HG03558 (cell line): ENCODE measurements around the gene IFIT2.
"Not testable (repeated sequence)": the region's sequence is repeated elsewhere in the genome, so short reads cannot be mapped to it uniquely, and the experiment has no call there.

ENCODE experiments used
- ATAC-seq: cut with Tn5 transposase; IDR thresholded peaks from one replicate; pipeline ENCODE4 v1.9.1; 2021; ENCODE audit warnings: moderate number of reproducible peaks; ENCODE audit not compliant: unreplicated experiment; ENCODE audit errors: extremely low read depth

Gene IFIT2

DNA sequence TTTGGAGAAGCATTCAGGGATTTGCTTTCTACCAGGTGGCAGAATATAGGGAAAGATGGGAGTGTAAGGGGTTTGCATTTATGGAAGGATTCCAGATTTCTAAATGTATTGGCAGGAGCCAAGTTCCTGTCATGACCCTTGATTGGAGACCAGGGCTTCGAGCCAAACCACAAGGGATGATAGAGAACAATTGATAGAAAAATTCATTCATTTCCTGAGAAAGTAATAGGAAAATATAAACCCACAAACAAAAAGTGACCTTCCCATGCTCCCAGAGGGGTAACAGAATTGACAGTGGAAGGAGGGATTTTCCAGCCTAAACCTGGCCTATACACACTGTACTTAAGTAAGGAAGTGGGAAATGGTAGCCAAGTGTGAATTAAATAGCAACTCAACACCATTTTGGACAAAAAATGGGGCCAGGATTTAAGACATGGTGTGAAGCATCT, 22.4 kb upstream of the IFIT2 start:
- no peak for ATAC-seq

DNA sequence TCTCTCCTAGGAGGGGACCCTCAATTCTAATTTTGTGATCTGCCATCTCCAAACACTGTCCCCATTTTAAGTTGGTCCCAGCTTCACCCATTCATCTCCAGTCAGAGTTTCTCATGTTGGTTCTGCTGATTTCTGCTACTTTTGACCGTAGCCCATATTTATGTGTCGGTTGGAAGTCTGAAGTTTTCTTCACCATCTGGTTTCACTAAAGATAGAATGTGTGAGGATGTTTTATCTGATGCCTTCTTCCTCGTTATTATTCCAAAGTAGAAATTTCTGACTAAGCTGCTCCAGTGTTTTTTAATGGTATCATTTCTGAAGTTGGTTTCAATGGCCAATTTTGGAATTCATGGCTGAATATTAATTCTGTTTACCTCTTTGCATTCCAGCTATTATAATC, 21.3 kb upstream of the IFIT2 start:
- ATAC-seq, result no peak

DNA sequence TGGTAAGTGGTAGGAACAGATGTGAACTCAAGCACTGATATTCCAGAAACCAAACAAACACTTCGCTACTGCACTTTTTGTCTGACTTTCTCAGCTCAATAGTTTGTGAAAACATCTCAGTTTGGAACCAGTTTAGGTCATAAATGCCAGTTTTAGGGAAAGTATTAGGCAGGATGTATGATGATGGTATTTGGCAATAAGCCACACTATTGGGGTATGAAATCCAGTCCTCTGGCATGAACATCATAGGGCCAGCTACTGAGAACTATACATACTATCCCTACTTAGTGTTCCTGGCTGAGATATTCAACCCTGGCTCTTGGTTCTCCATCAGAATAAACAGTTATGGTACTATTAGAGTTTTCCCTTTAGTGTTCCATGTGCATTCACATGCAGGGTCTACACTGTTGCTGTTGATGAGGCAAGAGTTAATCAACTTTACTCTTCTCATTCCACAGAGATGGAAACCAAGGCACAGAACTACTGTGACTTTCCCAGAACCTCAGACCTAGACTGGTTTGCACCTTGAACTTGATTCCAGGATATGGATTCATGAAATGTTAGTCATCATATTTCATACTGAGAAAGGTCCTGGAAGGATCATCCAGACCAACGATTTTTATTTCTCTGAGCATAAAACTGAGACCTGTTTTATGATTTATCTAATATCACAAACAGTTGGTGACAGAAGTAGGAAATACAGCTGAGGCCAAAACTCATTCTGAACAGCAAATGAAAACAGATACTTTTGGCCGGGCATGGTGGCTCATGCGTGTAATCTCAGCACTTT, 20.0 kb upstream of the IFIT2 start:
- ATAC-seq, result no peak

DNA sequence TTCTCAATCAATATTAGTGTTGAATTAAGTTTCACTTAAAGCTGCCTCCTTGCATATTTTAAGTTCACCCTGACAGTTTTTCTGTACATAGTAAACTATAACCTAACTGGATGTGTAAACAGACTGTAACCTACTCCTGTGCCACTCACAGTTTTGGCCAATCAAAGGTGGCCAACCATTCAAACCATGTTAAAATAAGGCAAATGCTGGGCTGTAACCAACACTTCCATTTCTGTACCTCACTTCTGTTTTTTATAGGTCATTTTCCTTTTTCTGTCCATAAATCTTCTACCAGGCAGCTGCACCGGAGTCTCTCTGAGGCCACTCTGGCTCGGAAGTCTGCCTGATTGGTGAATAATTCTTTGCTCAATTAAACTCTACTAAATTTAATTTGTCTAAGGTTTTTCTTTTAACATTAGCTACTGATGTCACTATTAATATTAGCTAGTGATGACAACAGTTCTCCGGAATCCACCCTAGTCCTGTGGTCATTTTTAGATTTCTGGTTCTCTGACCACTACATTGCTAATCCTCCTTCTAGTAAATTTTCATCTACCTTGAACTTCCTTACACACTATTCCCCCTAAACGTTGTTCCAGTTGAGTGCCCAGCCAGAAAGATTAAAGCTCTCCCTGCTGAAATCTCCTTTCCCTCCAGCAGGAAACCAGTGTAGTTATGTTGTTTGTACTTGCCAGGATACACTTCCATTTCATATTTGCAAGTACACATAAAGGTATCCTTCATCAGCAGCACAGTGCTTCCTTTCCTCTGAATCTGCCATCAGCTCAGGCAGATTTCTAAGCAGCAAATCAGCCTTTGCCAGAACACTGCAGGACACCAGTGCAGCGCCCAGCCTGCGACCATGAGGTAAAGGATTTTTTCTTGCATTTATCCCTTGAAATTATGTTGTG, 18.6 kb upstream of the IFIT2 start:
- ATAC-seq, result no peak

DNA sequence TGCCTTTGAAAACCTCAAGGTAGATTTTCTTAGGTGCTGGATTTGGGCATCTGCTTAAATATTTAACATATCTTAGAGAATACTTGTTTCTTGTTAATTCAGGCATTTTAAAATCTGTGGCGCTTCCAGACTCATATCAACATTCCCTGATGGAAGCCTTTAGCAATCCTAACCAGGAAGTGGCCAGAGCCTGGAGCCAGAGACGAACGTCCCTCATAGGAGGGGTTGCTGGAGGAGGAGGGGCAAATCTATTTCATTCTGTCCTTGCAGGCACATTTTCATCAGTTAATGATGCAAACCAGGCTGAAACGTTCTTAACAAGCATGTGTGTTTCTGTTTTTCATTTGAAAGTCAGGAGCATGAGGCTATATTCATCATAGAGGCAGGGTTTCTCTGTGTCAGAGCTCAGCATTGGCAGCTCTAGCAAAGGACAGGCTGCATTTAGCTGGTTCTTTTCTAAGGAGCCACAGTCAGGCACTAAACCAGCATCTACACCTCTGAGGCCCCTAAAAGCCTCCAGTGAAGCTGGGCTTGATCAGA, 17.8 kb upstream of the IFIT2 start:
- ATAC-seq, result no peak

DNA sequence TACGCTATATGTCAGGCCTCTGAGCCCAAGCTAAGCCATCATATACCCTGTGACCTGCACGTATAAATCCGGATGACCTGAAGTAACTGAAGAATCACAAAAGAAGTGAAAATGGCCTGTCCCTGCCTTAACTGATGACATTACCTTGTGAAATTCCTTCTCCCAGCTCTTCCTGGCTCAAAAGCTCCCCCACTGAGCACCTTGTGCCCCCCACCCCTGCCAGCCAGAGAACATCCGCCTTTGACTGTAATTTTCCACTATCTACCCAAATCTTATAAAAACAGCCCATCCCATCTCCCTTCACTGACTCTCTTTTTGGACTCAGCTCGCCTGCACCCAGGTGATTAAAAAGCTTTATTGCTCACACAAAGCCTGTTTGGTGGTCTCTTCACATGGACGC, 17.1 kb upstream of the IFIT2 start:
- not testable (repeated sequence) for ATAC-seq

DNA sequence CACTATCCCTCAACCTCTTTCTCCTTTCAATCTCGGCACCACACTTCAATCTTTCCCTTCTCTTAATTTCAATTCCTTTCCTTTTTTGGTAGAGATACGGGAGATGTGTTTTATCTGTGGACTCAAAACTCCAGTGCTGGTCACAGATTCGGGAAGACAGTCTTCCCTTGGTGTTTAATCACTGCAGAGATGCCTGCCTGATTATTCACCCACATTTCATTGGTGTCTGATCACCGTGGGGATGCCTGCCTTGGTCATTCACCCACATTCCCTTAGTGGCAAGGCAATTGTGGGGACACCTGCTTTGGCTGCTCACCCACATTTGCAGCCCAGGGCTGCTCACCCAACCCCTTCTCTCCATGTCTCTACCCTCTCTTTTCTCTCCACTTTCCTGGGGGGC, 16.5 kb upstream of the IFIT2 start:
- ATAC-seq, result not testable (repeated sequence)

DNA sequence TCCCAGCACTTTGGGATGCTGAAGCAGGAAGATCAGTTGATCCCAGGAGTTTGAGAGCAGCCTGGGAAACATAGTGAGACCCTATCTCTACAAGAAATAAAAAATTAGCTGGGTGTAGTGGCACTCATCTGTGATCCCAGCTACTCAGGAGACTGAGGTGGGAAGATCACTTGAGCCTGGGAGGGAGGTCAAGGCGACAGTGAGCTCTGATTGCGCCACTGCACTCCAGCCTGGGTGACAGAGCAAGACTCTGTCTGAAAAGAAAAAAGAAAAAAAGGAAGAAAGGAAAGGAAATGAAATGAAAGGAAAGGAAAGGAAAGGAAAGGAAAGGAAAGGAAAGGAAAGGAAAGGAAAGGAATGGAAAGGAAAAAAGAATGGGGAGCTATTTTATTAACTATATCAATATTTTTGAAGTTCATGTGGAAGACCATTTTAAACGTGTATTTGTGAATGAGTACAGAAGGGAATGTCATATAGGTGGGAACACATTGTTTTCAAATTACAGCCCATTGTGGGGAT, 7.1 kb upstream of the IFIT2 start:
- no peak for ATAC-seq

DNA sequence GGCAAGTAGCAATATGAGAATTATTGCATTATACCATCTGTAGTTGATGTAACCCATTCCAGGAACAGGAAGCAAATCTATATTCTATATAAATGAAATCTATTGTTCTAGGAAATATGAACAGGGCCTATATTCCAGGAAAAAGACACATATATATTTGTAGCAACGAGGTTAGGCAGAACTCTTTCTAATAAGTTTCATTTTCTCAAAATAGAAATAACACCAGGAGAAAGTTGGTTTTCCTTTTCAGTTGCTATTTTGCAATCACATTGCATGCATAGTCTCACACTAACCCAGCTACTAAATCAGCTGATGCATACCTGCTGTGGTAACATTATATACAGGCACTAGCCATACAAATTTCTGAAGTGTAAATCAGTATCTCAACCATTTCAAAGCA, 6.2 kb upstream of the IFIT2 start:
- ATAC-seq, result no peak

DNA sequence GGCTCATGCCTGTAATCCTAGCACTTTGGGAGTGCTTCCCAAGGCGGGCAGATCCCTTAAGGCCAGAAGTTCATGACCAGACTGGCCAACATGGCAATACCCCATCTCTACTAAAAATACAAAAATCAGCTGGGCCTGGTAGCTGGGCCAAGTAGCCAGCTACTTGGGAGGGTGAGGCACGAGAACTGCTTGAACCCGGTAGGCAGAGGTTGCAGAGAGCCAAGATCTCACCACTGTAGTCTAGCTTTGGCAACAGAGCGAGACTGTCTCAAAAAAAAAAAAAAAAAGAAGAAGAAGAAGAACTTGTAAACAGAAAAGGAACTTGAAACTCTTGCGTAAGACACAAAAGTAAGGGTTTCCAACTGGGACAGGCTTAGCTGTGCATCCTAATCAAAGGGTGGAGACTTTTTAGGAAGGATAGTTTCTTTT, 5.6 kb upstream of the IFIT2 start:
- no peak for ATAC-seq

DNA sequence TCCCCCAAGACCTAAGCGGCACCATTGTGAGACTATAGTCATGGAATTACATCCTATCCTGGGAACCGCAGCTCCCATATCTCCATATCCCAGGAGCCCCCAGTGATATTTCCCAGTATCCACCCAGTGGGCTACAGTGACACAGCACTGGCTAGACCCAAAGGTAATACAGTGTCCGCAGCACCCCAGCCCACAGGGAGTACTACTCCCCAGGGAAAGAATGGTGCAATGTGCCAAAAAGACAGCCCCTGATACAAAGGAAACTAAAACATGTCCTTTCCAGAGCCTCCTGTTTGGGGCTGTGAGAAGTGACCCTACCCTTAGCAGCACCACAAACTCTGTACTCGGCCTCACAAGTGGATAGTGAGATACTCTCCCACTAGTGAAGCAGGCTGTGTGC, 4.5 kb upstream of the IFIT2 start:
- no peak for ATAC-seq

DNA sequence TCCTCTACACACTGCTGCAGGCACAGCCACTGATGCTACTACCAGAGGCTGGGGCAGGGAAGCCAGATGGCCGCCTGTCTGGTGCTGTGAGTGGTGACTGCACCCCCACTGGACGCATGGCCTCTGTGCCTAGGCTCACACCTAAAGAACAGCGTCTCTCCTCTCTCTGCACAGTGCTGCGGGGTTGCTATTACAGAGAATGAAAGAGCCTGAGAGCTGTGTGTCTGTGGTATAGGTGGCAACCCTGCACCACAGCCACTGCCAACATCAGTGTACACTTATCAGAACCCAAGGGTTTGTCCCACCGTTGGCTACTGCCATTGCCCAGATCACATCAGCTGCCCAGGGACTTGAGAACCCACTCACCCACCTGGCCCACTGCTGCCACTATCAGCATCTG, 4.1 kb upstream of the IFIT2 start:
- ATAC-seq, result no peak

DNA sequence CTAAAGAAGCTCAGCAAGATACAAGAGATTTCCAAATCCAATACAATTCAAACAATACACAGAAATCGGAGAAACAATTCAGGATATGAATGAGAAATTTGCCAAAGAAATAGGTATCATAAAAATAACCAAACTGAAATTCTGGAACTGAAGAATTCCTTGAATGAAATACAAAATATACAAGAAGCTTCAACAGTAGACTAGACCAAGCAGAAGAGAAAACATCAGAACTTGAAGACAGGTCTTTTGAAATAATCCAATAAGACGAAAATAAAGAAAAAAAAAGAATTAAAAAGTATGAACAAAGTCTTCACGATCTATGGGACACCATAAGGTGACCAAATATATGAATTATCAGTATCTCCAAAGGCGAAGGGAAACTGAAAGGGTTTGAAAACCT, 2.8 kb upstream of the IFIT2 start:
- no peak for ATAC-seq

DNA sequence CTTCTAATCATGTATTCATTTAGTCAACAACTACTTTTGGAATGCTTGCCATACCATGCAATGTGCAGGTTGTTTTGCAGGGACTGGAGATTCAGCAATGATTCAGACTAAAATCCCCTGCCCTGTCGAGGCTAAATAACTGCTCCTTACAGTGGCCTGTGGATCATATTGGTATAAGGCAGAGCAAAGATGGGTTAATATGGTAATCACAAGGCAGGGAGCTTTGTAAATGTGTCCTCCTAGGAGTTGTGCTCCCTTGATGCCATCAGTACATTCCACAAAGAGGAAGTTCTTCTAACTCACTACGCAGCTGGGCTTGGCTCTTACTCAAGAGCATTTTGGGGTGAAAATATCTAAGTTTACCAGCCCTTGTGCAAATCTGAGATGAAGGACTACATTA, 614 bp upstream of the IFIT2 start:
- ATAC-seq, result no peak

DNA sequence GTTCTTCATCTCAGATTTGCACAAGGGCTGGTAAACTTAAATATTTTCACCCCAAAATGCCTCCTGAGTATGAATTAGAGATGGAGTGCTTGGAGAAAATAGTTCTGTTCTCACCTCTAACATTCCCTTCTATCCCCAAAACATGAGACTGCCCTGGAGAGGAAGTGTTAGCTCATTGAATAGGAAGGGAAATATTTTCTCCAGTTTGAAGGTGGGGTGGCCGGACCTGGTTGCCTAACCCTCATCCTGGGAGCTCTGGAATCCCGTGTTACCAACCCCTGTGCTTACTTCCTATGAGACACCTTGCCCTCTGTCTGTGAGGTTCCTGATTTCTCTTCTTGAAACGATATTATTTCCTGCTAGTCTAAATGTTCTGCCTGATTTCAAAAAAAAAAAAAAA, 779 bp downstream of the IFIT2 start:
- ATAC-seq, result no peak

DNA sequence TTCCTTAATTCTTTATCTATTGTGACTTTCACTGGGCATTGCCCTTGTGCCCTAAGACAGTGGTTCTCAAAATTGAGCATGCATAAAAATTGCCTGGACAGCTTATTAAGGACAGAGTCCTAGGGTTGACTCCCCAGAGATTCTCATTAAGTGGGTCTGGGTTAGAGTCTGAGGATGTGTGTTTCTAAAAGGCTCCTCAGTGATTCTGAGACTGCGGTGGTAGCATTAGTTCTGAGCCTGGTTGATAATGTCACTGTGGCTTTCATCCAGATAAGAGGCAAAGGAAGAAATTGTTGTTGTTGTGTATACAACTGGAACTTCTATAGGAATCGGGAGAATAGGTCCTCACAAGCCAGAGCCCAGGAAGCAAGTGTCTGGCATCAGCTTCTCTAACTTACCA, 1.3 kb downstream of the IFIT2 start:
- ATAC-seq, result no peak

DNA sequence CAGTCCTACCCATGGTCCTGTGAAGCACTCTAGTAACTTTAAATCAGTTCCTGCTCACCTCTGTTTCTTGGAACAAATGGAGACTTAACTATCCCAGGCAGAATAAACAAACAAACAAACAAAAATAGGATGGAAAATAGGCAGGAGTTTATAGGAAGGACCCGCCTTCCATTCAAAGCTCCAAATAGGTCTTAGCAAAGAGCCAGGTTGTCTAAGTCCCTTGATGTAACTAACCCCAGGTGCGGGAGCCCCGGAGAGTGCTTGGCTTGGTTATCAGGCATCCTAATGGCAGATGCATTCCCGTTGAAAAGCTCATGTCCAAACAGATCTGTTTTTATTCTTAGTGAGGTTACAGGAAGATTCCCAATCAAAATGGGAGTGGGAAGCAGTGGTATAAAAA, 2.2 kb downstream of the IFIT2 start:
- no peak for ATAC-seq

DNA sequence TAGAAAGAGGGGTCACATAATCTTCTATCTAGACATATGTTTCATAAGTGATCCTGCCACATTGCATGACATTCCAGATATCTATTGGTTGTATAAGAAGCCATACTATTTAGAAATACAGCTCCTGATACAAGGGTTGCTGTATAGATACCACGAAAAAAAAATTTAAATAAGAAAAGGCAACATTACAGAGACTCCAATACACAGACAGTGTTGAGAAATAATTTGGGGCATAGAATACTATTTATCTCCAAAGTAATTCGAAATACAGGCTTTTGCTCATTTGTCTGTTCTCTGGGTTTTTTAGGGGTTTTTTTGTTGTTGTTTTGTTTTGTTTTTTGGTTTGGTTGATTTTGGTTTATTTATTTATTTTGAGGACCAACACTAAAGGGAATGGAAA, 2.6 kb downstream of the IFIT2 start:
- no peak for ATAC-seq

DNA sequence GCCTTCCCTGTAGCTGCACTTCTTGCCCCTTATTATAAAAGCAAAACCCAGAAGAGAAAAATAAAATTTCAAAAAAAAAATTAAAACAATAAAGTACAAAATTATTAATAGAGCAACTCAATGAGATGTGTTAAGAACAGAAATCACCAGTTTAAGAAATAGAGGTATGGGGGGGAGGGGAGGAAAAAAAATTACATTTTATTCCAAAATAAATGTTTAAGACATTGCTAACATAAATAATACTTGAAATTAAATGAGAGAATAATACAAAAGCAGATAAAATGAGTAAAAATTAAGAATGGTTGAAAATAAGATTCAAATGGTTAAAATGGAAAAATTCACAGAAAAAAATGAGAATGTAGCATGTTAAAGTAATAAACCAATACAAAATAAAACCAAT, 3.1 kb downstream of the IFIT2 start:
- no peak for ATAC-seq

DNA sequence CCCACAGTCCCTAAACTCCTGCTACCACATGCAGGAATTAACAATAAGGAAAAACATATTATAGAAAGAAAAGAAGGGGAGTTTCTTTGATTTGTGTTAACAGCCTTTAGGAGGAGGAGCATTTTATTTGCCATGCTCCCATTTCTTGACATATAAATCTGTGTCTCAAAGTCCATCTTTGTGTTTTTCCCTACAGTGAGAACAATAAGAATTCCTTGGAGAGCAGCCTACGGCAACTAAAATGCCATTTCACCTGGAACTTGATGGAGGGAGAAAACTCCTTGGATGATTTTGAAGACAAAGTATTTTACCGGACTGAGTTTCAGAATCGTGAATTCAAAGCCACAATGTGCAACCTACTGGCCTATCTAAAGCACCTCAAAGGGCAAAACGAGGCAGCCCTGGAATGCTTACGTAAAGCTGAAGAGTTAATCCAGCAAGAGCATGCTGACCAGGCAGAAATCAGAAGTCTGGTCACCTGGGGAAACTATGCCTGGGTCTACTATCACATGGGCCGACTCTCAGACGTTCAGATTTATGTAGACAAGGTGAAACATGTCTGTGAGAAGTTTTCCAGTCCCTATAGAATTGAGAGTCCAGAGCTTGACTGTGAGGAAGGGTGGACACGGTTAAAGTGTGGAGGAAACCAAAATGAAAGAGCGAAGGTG, 4.1 kb downstream of the IFIT2 start:
- no peak for ATAC-seq
